ENCODE results near the gene ATF7. TPM values are rescaled to one million over a fixed set of nuclear protein-coding genes. Genes with fewer than 3 reads are reported as not detected.

The ATF7 gene
- total RNA-seq, 2 experiments from 2014 or later, result 13.3 to 14.3 TPM

- CTCF ChIA-PET, result interaction anchor here (0.7 kb wide), 1 partner anchor 525 kb away, joined by 3 read pairs; no protein-coding TSS in a partner anchor
- Mint-ChIP-seq H3K36me3 (ENCODE audit: low read depth) (peaks cover 66% of the 10 kb centered on the region), H3K27ac (no peak overlapping the region), H3K4me1 (ENCODE audit: low read depth) (no peaks in the 10 kb centered on the region), H3K4me3 (no peak overlapping the region), H3K27me3 (no peaks in the 10 kb centered on the region), H3K9me3 (no peaks in the 10 kb centered on the region)
- POLR2A ChIA-PET, result no interaction called here
- Histone ChIP-seq H3K9me3 (ENCODE audit: control insufficient read depth in 1 of 2, insufficient read depth in 1 of 2, low read length in 2 of 2) (no peaks in the 10 kb centered on the region), H3K27me3 (ENCODE audit: control insufficient read depth in 1 of 2, insufficient read depth in 2 of 2, low read length in 2 of 2) (no peaks in the 10 kb centered on the region), H3K36me3 (ENCODE audit: insufficient read depth, low read length) (peaks cover 74% of the 10 kb centered on the region), H3K27ac (ENCODE audit: low read depth in 1 of 2, low read length in 2 of 2) (no peak overlapping the region), H3K4me1 (ENCODE audit: insufficient read depth, low read length) (no peaks in the 10 kb centered on the region), H3K4me3 (ENCODE audit: low read length) (no peak overlapping the region)
- no peak for TF ChIP-seq CTCF (IDR thresholded peaks at IDR 0.05)
- intact Hi-C loops (cut with DNase I, micrococcal nuclease), result no loop called here
- DNase-seq, result no peak
- no peak for ATAC-seq (ENCODE audit: poor library complexity)
Measured at GRCh38 chr12:53532021-53532420, 94.2 kb downstream of the ATF7 start.

DNA sequence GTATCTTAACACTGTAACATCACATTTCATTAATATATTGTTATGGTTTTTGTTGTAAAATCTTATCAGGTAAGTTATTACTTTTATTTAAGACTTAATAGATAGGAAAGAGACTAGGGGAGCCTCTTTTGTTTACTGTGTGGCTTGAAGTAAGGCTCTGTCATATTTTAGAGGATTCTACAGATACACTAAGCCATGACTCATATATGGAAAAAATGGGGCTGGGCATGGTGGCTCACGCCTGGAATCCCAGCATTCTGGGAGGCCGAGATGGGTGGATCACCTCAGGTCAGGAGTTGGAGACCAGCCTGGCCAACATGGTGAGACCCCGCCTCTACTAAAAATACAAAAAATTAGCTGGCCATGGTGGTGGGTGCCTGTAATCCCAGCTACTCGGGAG is 95.3 kb downstream of the ATF7 start:
- H3K9me3 ChIP-seq (ENCODE audit: control insufficient read depth in 1 of 2, insufficient read depth in 1 of 2, low read length in 2 of 2), result no peaks in the 10 kb centered on the region
- ATAC-seq (ENCODE audit: poor library complexity) (no peak), DNase-seq (no peak)
- H3K36me3 ChIP-seq (ENCODE audit: insufficient read depth, low read length), result peaks cover 70% of the 10 kb centered on the region
- Mint-ChIP-seq H3K4me1 (ENCODE audit: low read depth) (no peaks in the 10 kb centered on the region), H3K4me3 (no peak overlapping the region), H3K27ac (no peak overlapping the region), H3K36me3 (ENCODE audit: low read depth) (peaks cover 64% of the 10 kb centered on the region), H3K27me3 (no peaks in the 10 kb centered on the region), H3K9me3 (no peaks in the 10 kb centered on the region)
- no peak for TF ChIP-seq CTCF (IDR thresholded peaks at IDR 0.05)
- CTCF ChIA-PET, result no interaction called here
- no peak overlapping the region for H3K27ac ChIP-seq (ENCODE audit: low read depth in 1 of 2, low read length in 2 of 2)
- no peaks in the 10 kb centered on the region for H3K27me3 ChIP-seq (ENCODE audit: control insufficient read depth in 1 of 2, insufficient read depth in 2 of 2, low read length in 2 of 2)
- POLR2A ChIA-PET, result no interaction called here
- no peaks in the 10 kb centered on the region for H3K4me1 ChIP-seq (ENCODE audit: insufficient read depth, low read length)
- intact Hi-C loops (cut with DNase I, micrococcal nuclease), result no loop called here
- no peak overlapping the region for H3K4me3 ChIP-seq (ENCODE audit: low read length)

- Mint-ChIP-seq H3K4me1 (ENCODE audit: low read depth) (no peaks in the 10 kb centered on the region), H3K9me3 (no peaks in the 10 kb centered on the region), H3K36me3 (ENCODE audit: low read depth) (peaks cover 64% of the 10 kb centered on the region), H3K4me3 (no peak overlapping the region), H3K27me3 (no peaks in the 10 kb centered on the region), H3K27ac (no peak overlapping the region)
- no peaks in the 10 kb centered on the region for H3K4me1 ChIP-seq (ENCODE audit: insufficient read depth, low read length)
- intact Hi-C loops (cut with DNase I, micrococcal nuclease), result no loop called here
- DNase-seq, result no peak
- ChIA-PET CTCF (no interaction called here), POLR2A (no interaction called here)
- H3K4me3 ChIP-seq (ENCODE audit: low read length), result no peak overlapping the region
- ATAC-seq (ENCODE audit: poor library complexity), result no peak
- TF ChIP-seq CTCF (IDR thresholded peaks at IDR 0.05), result no peak
- H3K36me3 ChIP-seq (ENCODE audit: insufficient read depth, low read length), result peaks cover 62% of the 10 kb centered on the region
- no peaks in the 10 kb centered on the region for H3K9me3 ChIP-seq (ENCODE audit: control insufficient read depth in 1 of 2, insufficient read depth in 1 of 2, low read length in 2 of 2)
- no peak overlapping the region for H3K27ac ChIP-seq (ENCODE audit: low read depth in 1 of 2, low read length in 2 of 2)
- no peaks in the 10 kb centered on the region for H3K27me3 ChIP-seq (ENCODE audit: control insufficient read depth in 1 of 2, insufficient read depth in 2 of 2, low read length in 2 of 2)
Measured at GRCh38 chr12:53530061-53530460, 96.1 kb downstream of the ATF7 start.

All from CD4-positive, alpha-beta T cell (primary cell).